Right lobe of liver (tissue), 4 donors: ENCODE data around the gene KCND3.

Source experiments
- CTCF ChIP-seq, 4 donors: fragments of 200-600 bp in 3 of 4; fragments of 450-650 bp in 1 of 4; IDR thresholded peaks; one replicate each; pipeline versions ENCODE4 v1.5.1 to v1.8.0; 2016 to 2022; ENCODE audit warnings: antibody characterized with exemption in 4 of 4, mild to moderate bottlenecking in 2 of 4
- POLR2A ChIP-seq: fragments of 450-650 bp; IDR thresholded peaks from one replicate; pipeline ENCODE4 v1.6.1; 2017; ENCODE audit warnings: antibody characterized with exemption, mild to moderate bottlenecking
- donor health status: DM: no; HTN: no; CAD: no.
- donor health status: DM: no; HTN: no; CAD: no.
- donor health status: DM: no; HTN: yes; CAD: no.

GRCh38 chr1:111802110-111802509 lies 187.4 kb downstream of the KCND3 start:
- no peak for TF ChIP-seq POLR2A
- TF ChIP-seq CTCF (IDR thresholded peaks at IDR 0.05), result no peak
